RWPE1 (cell line): ENCODE measurements around the gene ZNF764.
A peak's percentile ranks its signal among the peaks of the same experiment; 100 is the strongest.

Experiments used
- CTCF ChIA-PET: fragments of 350-600 bp; sonication (Branson Sonifier 250); formaldehyde crosslinking; extraction: SDS; loops from one replicate; lab custom pipeline; 2021; lab: Yijun Ruan, JAX
- POLR2A ChIA-PET: fragments of 400-600 bp; formaldehyde crosslinking; extraction: SDS; loops from one replicate; lab custom pipeline; 2020; ENCODE audit warnings: antibody characterized with exemption; ENCODE audit not compliant: low non-redundant PET; lab: Yijun Ruan, JAX
- DNase-seq: peaks from one replicate; pipeline ENCODE4 v3.0.0; 2012; ENCODE audit warnings: low spot score
- H3K27ac ChIP-seq: fragments of 450-650 bp; 2 replicates; pipeline ENCODE4 v1.5.1; 2017
- TF ChIP-seq, protein P1 (sequence below): fragments of 450-650 bp; conservative IDR thresholded peaks from 2 replicates; pipeline ENCODE4 v1.5.1; 2017; ENCODE audit warnings: low read depth, mild to moderate bottlenecking

The ZNF764 gene

DNA sequence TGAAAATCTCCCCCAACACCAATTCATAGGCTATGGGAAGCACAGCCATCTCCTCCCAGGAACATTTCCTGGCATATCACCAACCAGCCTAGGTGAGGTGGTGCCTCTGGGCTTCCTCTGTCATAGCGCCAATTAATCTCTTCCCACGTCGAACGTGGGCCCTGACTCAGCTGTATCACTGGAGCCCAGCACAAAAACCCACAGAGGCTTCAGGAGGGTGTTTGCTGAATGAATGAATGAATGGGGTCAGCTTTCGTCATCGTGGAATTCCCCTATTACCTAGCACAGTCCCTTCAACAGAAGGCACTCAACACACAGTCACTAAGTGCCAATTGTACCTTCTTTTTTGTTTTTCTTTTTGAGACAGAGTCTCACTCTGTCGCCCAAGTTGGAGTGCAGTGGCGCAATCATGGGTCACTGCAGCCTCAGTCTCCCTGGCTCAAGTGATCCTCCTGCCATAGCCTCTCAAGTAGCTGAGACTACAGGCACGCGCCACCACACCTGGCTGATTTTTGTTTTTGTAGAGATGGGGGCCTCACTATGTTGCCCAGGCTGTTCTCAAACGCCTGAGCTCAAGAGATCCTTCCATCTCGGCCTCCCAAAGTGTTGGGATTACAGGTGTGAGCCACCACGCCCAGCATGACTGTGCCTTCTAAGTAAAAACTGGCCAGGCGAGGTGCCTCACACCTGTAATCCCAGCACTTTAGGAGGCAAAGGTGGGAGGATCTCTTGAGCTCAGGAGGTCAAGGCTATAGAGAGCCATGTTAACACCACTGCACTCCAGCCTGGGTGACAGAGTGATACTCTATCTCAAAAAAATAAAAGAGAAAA is 9.2 kb upstream of the ZNF764 start:
- peak; percentile 25 for DNase-seq
- POLR2A ChIA-PET = interaction anchor here (0.6 kb wide), 2 partner anchors 122 to 431 kb away, joined by 3 read pairs; no protein-coding TSS in a partner anchor
- CTCF ChIA-PET = no interaction called here
- TF ChIP-seq, protein P1, sequence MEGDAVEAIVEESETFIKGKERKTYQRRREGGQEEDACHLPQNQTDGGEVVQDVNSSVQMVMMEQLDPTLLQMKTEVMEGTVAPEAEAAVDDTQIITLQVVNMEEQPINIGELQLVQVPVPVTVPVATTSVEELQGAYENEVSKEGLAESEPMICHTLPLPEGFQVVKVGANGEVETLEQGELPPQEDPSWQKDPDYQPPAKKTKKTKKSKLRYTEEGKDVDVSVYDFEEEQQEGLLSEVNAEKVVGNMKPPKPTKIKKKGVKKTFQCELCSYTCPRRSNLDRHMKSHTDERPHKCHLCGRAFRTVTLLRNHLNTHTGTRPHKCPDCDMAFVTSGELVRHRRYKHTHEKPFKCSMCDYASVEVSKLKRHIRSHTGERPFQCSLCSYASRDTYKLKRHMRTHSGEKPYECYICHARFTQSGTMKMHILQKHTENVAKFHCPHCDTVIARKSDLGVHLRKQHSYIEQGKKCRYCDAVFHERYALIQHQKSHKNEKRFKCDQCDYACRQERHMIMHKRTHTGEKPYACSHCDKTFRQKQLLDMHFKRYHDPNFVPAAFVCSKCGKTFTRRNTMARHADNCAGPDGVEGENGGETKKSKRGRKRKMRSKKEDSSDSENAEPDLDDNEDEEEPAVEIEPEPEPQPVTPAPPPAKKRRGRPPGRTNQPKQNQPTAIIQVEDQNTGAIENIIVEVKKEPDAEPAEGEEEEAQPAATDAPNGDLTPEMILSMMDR = no peak
- peak overlapping the region; percentile 95 for H3K27ac ChIP-seq

DNA sequence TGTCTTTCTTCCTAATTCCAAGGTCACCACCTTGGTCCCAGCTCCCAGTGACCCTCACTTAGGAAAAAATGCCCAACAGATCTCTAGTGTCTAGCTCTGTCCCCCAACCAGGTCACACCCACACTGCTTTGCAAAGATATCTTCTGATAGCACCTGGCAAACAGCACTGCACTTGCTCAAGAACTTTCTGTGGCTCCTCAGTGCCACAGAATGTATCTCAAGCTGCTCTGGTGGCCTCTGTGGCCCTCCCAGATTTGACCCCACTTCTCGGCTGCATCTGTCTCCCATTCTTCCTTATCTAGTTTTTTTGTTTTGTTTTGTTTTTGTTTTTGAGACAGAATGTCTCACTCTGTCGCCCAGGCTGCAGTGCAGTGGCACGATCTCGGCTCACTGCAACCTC is 8.4 kb upstream of the ZNF764 start:
- CTCF ChIA-PET = no interaction called here
- POLR2A ChIA-PET = no interaction called here
- TF ChIP-seq, protein P1 = no peak
- peak overlapping the region; percentile 95 for H3K27ac ChIP-seq
- DNase-seq = no peak

DNA sequence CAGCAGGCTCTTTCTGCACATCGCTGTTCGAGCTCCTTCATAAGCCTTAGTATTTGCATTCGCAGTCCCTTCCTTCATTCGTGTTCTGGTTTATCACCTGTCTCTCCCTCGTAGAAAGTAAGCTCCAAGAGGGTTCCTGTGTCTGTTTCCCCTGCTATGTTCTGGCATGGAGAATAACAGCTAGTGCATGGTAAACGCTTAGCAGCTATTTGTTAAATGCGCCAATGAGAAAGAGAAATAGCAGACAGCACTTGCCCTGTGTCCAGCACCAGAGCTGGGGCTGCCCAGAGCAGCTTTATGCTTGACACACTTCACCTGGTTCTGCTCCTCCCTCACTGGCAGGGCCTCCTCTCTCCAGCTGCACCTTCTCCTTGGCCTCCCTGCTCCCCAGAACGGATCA is 7.8 kb upstream of the ZNF764 start:
- DNase-seq = no peak
- CTCF ChIA-PET = interaction anchor here (0.6 kb wide), 1 partner anchor 19 kb away, joined by 4 read pairs; no protein-coding TSS in a partner anchor
- POLR2A ChIA-PET = no interaction called here
- peak overlapping the region; percentile 95 for H3K27ac ChIP-seq
- TF ChIP-seq, protein P1 = no peak

DNA sequence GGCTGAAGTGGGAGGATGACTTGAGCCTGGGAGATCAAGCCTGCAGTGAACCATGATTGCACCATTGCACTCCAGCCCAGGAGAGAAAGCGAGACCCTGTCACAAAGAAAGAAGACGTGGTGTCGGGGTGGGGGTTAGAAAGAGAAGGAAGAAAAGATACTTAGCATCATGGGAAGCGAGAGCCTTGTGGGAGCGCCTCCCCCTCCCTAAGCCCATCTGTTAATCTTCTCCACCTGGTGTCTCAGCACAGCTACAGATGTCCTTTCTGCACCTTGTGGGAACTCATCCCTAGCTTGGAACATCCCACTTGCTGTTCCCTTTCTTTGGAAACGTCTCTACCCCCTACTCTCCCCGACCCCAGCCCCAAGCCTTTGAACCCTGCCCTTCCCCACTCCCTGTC is 7.4 kb upstream of the ZNF764 start:
- CTCF ChIA-PET = interaction anchor here (0.6 kb wide), 1 partner anchor 19 kb away, joined by 4 read pairs; no protein-coding TSS in a partner anchor
- POLR2A ChIA-PET = no interaction called here
- DNase-seq = no peak
- peak overlapping the region; percentile 95 for H3K27ac ChIP-seq
- TF ChIP-seq, protein P1 = no peak

DNA sequence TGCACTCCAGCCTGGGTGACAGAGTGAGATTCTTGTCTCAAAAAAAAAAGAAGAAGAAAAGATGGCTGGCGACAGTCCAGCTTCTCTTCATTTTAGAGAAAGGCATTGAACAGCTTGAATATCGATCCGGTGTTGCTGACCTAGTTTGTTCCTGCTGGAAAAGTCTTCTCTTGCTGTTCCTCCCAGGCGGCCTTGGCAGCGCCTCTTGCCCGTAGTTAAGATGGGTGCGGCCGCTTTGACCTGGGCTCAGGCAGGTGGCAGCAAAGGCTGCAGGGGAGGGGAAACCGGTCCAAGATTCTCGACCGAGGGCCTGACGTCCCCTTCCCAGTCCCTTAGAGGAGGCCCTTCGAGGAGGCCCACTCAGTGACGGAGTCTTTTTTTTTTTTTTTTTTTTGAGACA is 3.8 kb upstream of the ZNF764 start:
- DNase-seq = no peak
- ChIA-PET CTCF (no interaction called here), POLR2A (interaction anchor here (0.7 kb wide), 1 partner anchor 132 kb away, joined by 10 read pairs; no protein-coding TSS in a partner anchor)
- TF ChIP-seq, protein P1 = no peak
- H3K27ac ChIP-seq = no peak overlapping the region

DNA sequence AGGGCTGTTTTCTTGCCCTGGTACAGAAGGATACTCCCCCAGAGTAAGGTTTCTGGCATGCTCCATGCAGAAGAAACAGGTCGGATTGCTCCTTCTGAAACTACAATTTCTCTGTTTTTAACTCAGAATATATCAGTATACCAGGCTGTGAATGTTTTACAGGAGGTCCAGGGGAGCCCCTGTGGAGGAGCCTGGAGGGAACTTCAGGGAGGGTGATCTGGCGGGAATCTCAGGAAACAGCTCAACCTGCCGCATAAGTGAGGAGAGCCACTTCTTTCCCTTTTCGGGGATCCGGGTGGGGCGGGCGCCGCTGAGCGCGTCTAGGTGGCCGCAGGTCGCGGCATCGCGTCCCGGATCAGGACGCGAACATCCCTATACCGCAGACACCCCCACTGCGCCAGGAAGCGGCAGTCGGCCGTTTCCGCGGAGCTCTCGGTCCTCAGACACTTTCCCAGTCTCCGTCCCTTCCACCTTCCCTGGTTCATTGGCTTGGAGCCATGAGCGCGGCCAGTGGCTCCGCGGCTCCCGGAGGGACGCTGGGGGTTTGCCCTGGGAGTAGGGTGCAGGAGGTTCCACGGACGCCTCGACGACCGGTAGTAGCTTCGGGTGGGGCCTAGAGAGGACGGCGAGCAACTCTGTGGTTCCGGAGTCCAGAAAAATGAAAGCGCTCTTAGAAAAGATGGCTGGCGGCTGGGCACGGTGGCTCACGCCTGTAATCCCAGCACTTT is 3.1 kb upstream of the ZNF764 start:
- TF ChIP-seq, protein P1 = no peak
- ChIA-PET CTCF (interaction anchor here (0.6 kb wide), 2 partner anchors 17 to 46 kb away, joined by 3 to 4 read pairs; no protein-coding TSS in a partner anchor), POLR2A (no interaction called here)
- H3K27ac ChIP-seq = peak overlapping the region; percentile 13; the same call in 1 of the 2 replicates
- no peak for DNase-seq
